Effector memory CD8-positive, alpha-beta T cell (primary cell): ENCODE data around the gene STPG3.
A peak's percentile ranks its signal among the peaks of the same experiment; 100 is the strongest.
"Not testable (repeated sequence)": the region's sequence is repeated elsewhere in the genome, so short reads cannot be mapped to it uniquely, and the experiment has no call there.

Experiments
- ATAC-seq: fragments of 150-1000 bp; cut with Tn5 transposase; replicated peaks from 2 replicates; pipeline ENCODE4 v1.10.0; 2021; ENCODE audit warnings: mild to moderate bottlenecking, moderate library complexity
- DNase-seq, 3 experiments: peaks; one replicate each; pipeline ENCODE4 v3.0.0; 2021
- H3K27ac Mint-ChIP-seq, 2 donors: one replicate each; pipeline ENCODE4 v1.8.0; 2022; ENCODE audit warnings: mild to moderate bottlenecking in 2 of 2, mixed read lengths in 2 of 2, moderate library complexity in 2 of 2
- H3K27me3 Mint-ChIP-seq, 2 donors: one replicate each; pipeline ENCODE4 v1.8.0; 2022; ENCODE audit warnings: mixed read lengths in 2 of 2
- H3K36me3 Mint-ChIP-seq: one replicate; pipeline ENCODE4 v1.8.0; 2022; ENCODE audit warnings: mild to moderate bottlenecking, moderate library complexity, mixed read lengths; ENCODE audit not compliant: insufficient read depth
- H3K4me1 Mint-ChIP-seq, 2 donors: one replicate each; pipeline ENCODE4 v1.8.0; 2022; ENCODE audit warnings: low read depth in 2 of 2, mixed read lengths in 2 of 2
- H3K4me3 Mint-ChIP-seq, 2 donors: one replicate each; pipeline ENCODE4 v1.8.0; 2022; ENCODE audit warnings: mild to moderate bottlenecking in 2 of 2, mixed read lengths in 2 of 2, moderate library complexity in 2 of 2
- H3K9me3 Mint-ChIP-seq, 2 donors: one replicate each; pipeline ENCODE4 v1.8.0; 2022; ENCODE audit warnings: mixed read lengths in 2 of 2

STPG3 gene

GRCh38 chr9:137233143-137233980 is 17.7 kb upstream of the STPG3 start:
- Mint-ChIP-seq H3K36me3 (no peaks in the 10 kb centered on the region), H3K27me3 (peaks cover 9 to 28% of the 10 kb centered on the region in 2 donors), H3K4me1 (peaks cover 2 to 7% of the 10 kb centered on the region in 2 donors), H3K9me3 (no peaks in the 10 kb centered on the region), H3K27ac (no peak overlapping the region), H3K4me3 (no peak overlapping the region)
- DNase-seq (no peak), ATAC-seq (no peak)

- ATAC-seq (no peak), DNase-seq (no peak)
- Mint-ChIP-seq H3K4me3 (no peak overlapping the region), H3K4me1 (peaks cover 7 to 11% of the 10 kb centered on the region in 2 donors), H3K27me3 (peaks cover 9 to 28% of the 10 kb centered on the region in 2 donors), H3K27ac (no peak overlapping the region), H3K9me3 (no peaks in the 10 kb centered on the region), H3K36me3 (no peaks in the 10 kb centered on the region)
Observed at GRCh38 chr9:137234055-137234697, 16.9 kb upstream of the STPG3 start.

- no peak for ATAC-seq
Observed at GRCh38 chr9:137234758-137235423, 16.2 kb upstream of the STPG3 start.

GRCh38 chr9:137235424-137236237 is 15.5 kb upstream of the STPG3 start:
- DNase-seq, result no peak
- peaks cover 4% of the 10 kb centered on the region for H3K36me3 Mint-ChIP-seq
- no peak overlapping the region for H3K27ac Mint-ChIP-seq
- peaks cover 9 to 11% of the 10 kb centered on the region in 2 donors for H3K4me1 Mint-ChIP-seq
- ATAC-seq, result no peak
- H3K4me3 Mint-ChIP-seq, result no peak overlapping the region
- no peaks in the 10 kb centered on the region for H3K9me3 Mint-ChIP-seq
- peaks cover 9 to 28% of the 10 kb centered on the region in 2 donors for H3K27me3 Mint-ChIP-seq

More at GRCh38 chr9:137234758-137235423, 16.2 kb upstream of the STPG3 start:
- no peaks in the 10 kb centered on the region for H3K9me3 Mint-ChIP-seq
- H3K4me3 Mint-ChIP-seq, result no peak overlapping the region
- H3K36me3 Mint-ChIP-seq, result peaks cover 4% of the 10 kb centered on the region
- no peak for DNase-seq
- no peak overlapping the region for H3K27ac Mint-ChIP-seq
- peaks cover 9 to 11% of the 10 kb centered on the region in 2 donors for H3K4me1 Mint-ChIP-seq
- H3K27me3 Mint-ChIP-seq, result peaks cover 9 to 28% of the 10 kb centered on the region in 2 donors

- Mint-ChIP-seq H3K4me3 (no peak overlapping the region), H3K4me1 (peaks cover 11 to 16% of the 10 kb centered on the region in 2 donors), H3K27me3 (peaks cover 9 to 23% of the 10 kb centered on the region in 2 donors), H3K27ac (no peak overlapping the region), H3K9me3 (no peaks in the 10 kb centered on the region), H3K36me3 (peaks cover 11% of the 10 kb centered on the region)
- peak; percentile 27 for ATAC-seq
- peak; percentile 87 to 89 (median 88) for DNase-seq
Observed at GRCh38 chr9:137236238-137236935, 14.7 kb upstream of the STPG3 start.

GRCh38 chr9:137236936-137237421 is 14.1 kb upstream of the STPG3 start:
- DNase-seq (no peak), ATAC-seq (no peak)
- Mint-ChIP-seq H3K4me3 (no peak overlapping the region), H3K36me3 (peaks cover 15% of the 10 kb centered on the region), H3K27ac (no peak overlapping the region), H3K9me3 (no peaks in the 10 kb centered on the region), H3K4me1 (peaks cover 11 to 16% of the 10 kb centered on the region in 2 donors), H3K27me3 (peaks cover 4 to 17% of the 10 kb centered on the region in 2 donors)

- Mint-ChIP-seq H3K4me3 (peak overlapping the region in 1 of 2 donors; percentile 19), H3K4me1 (peaks cover 18 to 19% of the 10 kb centered on the region in 2 donors), H3K9me3 (no peaks in the 10 kb centered on the region), H3K36me3 (peaks cover 26% of the 10 kb centered on the region), H3K27me3 (peaks cover 0 to 14% of the 10 kb centered on the region in 2 donors), H3K27ac (peak overlapping the region in 1 of 2 donors; percentile 82)
- ATAC-seq (no peak), DNase-seq (no peak)
Observed at GRCh38 chr9:137237759-137238726, 13.0 kb upstream of the STPG3 start.

- DNase-seq, H3K9me3 Mint-ChIP-seq, ATAC-seq: not testable (repeated sequence)
- H3K36me3 Mint-ChIP-seq, result peaks cover 38% of the 10 kb centered on the region
- H3K27ac Mint-ChIP-seq, result peak overlapping the region in 1 of 2 donors; percentile 97
- H3K4me3 Mint-ChIP-seq, result peak overlapping the region; percentile 86 to 97
- H3K27me3 Mint-ChIP-seq, result peaks cover 0 to 10% of the 10 kb centered on the region in 2 donors
- H3K4me1 Mint-ChIP-seq, result peaks cover 23 to 26% of the 10 kb centered on the region in 2 donors
Observed at GRCh38 chr9:137239541-137240200, 11.4 kb upstream of the STPG3 start.

- Mint-ChIP-seq H3K27ac (peak overlapping the region; percentile 91 to 97), H3K4me1 (peaks cover 20 to 22% of the 10 kb centered on the region in 2 donors)
- DNase-seq, result peak in 2 of 3 experiments; percentile 65 to 70
Observed at GRCh38 chr9:137240318-137240840, 10.7 kb upstream of the STPG3 start.

GRCh38 chr9:137240841-137241489 is 10.1 kb upstream of the STPG3 start, which contains the start of gene TUBB4B:
TSS of gene TUBB4B (plus strand) at chr9:137241287. CDS start at chr9:137241361, 74 bp downstream.
- Mint-ChIP-seq H3K27me3 (no peaks in the 10 kb centered on the region), H3K4me1 (peaks cover 19 to 22% of the 10 kb centered on the region in 2 donors), H3K9me3 (no peaks in the 10 kb centered on the region), H3K27ac (peak within 1 kb of the TSS; percentile 91 to 97), H3K36me3 (peaks cover 38% of the 10 kb centered on the region), H3K4me3 (peak within 1 kb of the TSS; percentile 86 to 97)
- ATAC-seq (peak; percentile 74), DNase-seq (peak; percentile 94 to 96 (median 96))

More at GRCh38 chr9:137240318-137240840, 10.7 kb upstream of the STPG3 start:
- Mint-ChIP-seq H3K36me3 (peaks cover 38% of the 10 kb centered on the region), H3K9me3 (no peaks in the 10 kb centered on the region), H3K4me3 (peak overlapping the region; percentile 86 to 97), H3K27me3 (peaks cover 0 to 3% of the 10 kb centered on the region in 2 donors)
- ATAC-seq, result peak; percentile 40
